Suprapubic skin (tissue), 3 donors: ENCODE data around the gene RPA4.

Experiments used
- CTCF ChIP-seq, 2 donors: fragments of 200-600 bp in 1 of 2; fragments of 450-650 bp in 1 of 2; sonication (generic) in 1 of 2; IDR thresholded peaks; one replicate each; pipeline ENCODE4 v1.5.1; 2016 to 2019; ENCODE audit warnings: antibody characterized with exemption in 2 of 2, mild to moderate bottlenecking in 1 of 2, moderate library complexity in 1 of 2
- POLR2A ChIP-seq, 2 donors: fragments of 450-650 bp; IDR thresholded peaks; one replicate each; pipeline ENCODE4 v1.6.1; 2017; ENCODE audit warnings: antibody characterized with exemption in 2 of 2, mild to moderate bottlenecking in 2 of 2, moderate library complexity in 2 of 2

GRCh38 chrX:96861661-96862060 lies 22.0 kb upstream of the RPA4 start:
- no peak for TF ChIP-seq POLR2A (IDR thresholded peaks at IDR 0.05)
- TF ChIP-seq CTCF (IDR thresholded peaks at IDR 0.05), result no peak
